ENCODE data around the gene PPT2.

DNA sequence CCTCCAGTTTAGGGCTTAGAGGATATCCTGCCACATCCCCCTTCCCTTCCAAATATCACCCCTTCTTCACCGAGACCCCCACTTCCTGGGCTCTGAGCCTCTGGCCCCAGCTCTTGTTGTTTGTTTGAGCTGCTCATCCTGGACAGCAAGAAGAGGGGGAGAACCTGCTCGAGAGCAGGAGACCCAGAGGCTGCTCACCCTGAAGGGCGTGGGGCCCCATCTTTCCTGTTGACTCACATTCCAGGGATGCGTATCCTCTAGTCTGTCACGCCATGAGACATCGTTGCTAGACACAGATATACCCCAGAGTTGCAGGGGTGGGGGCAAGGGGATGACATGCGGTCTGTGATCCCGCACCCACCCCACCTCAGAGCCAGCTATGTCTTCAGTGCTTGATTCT lies 39.1 kb upstream of the PPT2 start:
- TF ChIP-seq, protein P1, sequence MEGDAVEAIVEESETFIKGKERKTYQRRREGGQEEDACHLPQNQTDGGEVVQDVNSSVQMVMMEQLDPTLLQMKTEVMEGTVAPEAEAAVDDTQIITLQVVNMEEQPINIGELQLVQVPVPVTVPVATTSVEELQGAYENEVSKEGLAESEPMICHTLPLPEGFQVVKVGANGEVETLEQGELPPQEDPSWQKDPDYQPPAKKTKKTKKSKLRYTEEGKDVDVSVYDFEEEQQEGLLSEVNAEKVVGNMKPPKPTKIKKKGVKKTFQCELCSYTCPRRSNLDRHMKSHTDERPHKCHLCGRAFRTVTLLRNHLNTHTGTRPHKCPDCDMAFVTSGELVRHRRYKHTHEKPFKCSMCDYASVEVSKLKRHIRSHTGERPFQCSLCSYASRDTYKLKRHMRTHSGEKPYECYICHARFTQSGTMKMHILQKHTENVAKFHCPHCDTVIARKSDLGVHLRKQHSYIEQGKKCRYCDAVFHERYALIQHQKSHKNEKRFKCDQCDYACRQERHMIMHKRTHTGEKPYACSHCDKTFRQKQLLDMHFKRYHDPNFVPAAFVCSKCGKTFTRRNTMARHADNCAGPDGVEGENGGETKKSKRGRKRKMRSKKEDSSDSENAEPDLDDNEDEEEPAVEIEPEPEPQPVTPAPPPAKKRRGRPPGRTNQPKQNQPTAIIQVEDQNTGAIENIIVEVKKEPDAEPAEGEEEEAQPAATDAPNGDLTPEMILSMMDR (IDR thresholded peaks at IDR 0.05) = no peak
- no peak for TF ChIP-seq POLR2A (IDR thresholded peaks at IDR 0.05)
- TF ChIP-seq EP300 (IDR thresholded peaks at IDR 0.05) = no peak
